IMR-90 (cell line): ENCODE data around the gene ABCC3. TPM values are rescaled to one million over a fixed set of nuclear protein-coding genes. Genes with fewer than 3 reads are reported as not detected.

Source experiments
- ATAC-seq: fragments of 200-7000 bp; cut with Tn5 transposase; 2 replicates; pipeline ENCODE4 v1.9.1; 2020; ENCODE audit warnings: low read depth, mild to moderate bottlenecking, moderate library complexity
- BruUV-seq: library from RNA; stranded (reverse); fragments of 400-500 nt; replicated peaks from 2 replicates; lab custom pipeline; 2021; lab: Mats Ljungman, UMichigan
- CTCF ChIA-PET: fragments of 300-600 bp; formaldehyde crosslinking; extraction: SDS; loops from one replicate; lab custom pipeline; 2021; ENCODE audit warnings: antibody characterized with exemption; lab: Yijun Ruan, JAX
- POLR2A ChIA-PET: fragments of 300-600 bp; sonication (Branson Sonifier 250); formaldehyde crosslinking; loops from one replicate; lab custom pipeline; 2022; ENCODE audit warnings: antibody characterized with exemption; ENCODE audit not compliant: unreplicated experiment; lab: Charles Lee
- DNase-seq: peaks from one replicate; pipeline ENCODE4 v3.0.0; 2013
- H2AFZ ChIP-seq: replicated peaks from 2 replicates; pipeline ENCODE3; 2013; ENCODE audit warnings: low read length, mild to moderate bottlenecking; ENCODE audit not compliant: poor library complexity
- H2AK5ac ChIP-seq: 2 replicates; pipeline ENCODE4 v1.6.1; 2013; ENCODE audit warnings: low read depth, low read length, inconsistent platforms
- H2AK9ac ChIP-seq: replicated peaks from 2 replicates; pipeline ENCODE3; 2013; ENCODE audit warnings: mild to moderate bottlenecking, low read depth, low read length, moderate library complexity; ENCODE audit not compliant: poor library complexity
- H2BK120ac ChIP-seq: 2 replicates; pipeline ENCODE4 v1.6.1; 2013; ENCODE audit warnings: low read depth, low read length, inconsistent platforms
- H2BK15ac ChIP-seq: 3 replicates; pipeline ENCODE4 v1.6.1; 2013; ENCODE audit warnings: low read depth, low read length, inconsistent platforms
- H2BK20ac ChIP-seq: 2 replicates; pipeline ENCODE4 v1.6.1; 2013; ENCODE audit warnings: low read depth, mild to moderate bottlenecking, inconsistent platforms, low read length, moderate library complexity
- H2BK5ac ChIP-seq: 2 replicates; pipeline ENCODE4 v1.6.1; 2013; ENCODE audit warnings: mild to moderate bottlenecking, low read depth, low read length, inconsistent platforms; ENCODE audit not compliant: poor library complexity, severe bottlenecking
- H3K14ac ChIP-seq: replicated peaks from 2 replicates; pipeline ENCODE4 v1.6.1; 2013; ENCODE audit warnings: low read depth, low read length, inconsistent platforms
- H3K18ac ChIP-seq: 2 replicates; pipeline ENCODE4 v1.6.1; 2013; ENCODE audit warnings: low read depth, low read length, control low read depth
- H3K23ac ChIP-seq: 2 replicates; pipeline ENCODE4 v1.6.1; 2013; ENCODE audit warnings: low read depth, low read length, inconsistent platforms
- H3K27ac ChIP-seq: 2 replicates; pipeline ENCODE4 v1.5.1; 2013; ENCODE audit warnings: mild to moderate bottlenecking, control low read depth, low read length; ENCODE audit not compliant: insufficient read depth
- H3K27me3 ChIP-seq: 2 replicates; pipeline ENCODE4 v1.6.1; 2013; ENCODE audit warnings: low read length; ENCODE audit not compliant: control insufficient read depth, insufficient read depth
- H3K36me3 ChIP-seq: 2 replicates; pipeline ENCODE4 v1.6.1; 2013; ENCODE audit warnings: low read length, mixed read lengths; ENCODE audit not compliant: control insufficient read depth, insufficient read depth
- H3K4ac ChIP-seq: 2 replicates; pipeline ENCODE4 v1.6.1; 2013; ENCODE audit warnings: low read depth, low read length, inconsistent platforms
- H3K4me1 ChIP-seq: 2 replicates; pipeline ENCODE4 v1.6.1; 2013; ENCODE audit warnings: low read length, mixed read lengths; ENCODE audit not compliant: control insufficient read depth, insufficient read depth
- H3K4me2 ChIP-seq: 2 replicates; pipeline ENCODE4 v1.6.1; 2013; ENCODE audit warnings: low read depth, mild to moderate bottlenecking, control low read depth, low read length, moderate library complexity
- H3K4me3 ChIP-seq: 2 replicates; pipeline ENCODE4 v1.5.1; 2013; ENCODE audit warnings: low read depth, mild to moderate bottlenecking, control low read depth, low read length, moderate library complexity; ENCODE audit not compliant: insufficient read depth
- H3K56ac ChIP-seq: 2 replicates; pipeline ENCODE4 v1.6.1; 2013; ENCODE audit warnings: low read length, inconsistent platforms; ENCODE audit not compliant: insufficient read depth; ENCODE audit errors: extremely low read depth
- H3K79me1 ChIP-seq, 2 experiments: 2 replicates each; pipeline ENCODE4 v1.6.1; 2013; ENCODE audit warnings: low read length in 2 of 2, inconsistent platforms in 1 of 2, low read depth in 1 of 2
- H3K9ac ChIP-seq: 2 replicates; pipeline ENCODE4 v1.6.1; 2013; ENCODE audit warnings: low read depth, low read length, control low read depth
- H3K9me1 ChIP-seq: 2 replicates; pipeline ENCODE4 v1.6.1; 2013; ENCODE audit warnings: low read length, inconsistent platforms; ENCODE audit not compliant: insufficient read depth
- H3K9me3 ChIP-seq: 2 replicates; pipeline ENCODE4 v1.6.1; 2013; ENCODE audit warnings: low read length; ENCODE audit not compliant: control insufficient read depth, insufficient read depth
- H4K20me1 ChIP-seq: 2 replicates; pipeline ENCODE4 v1.6.1; 2013; ENCODE audit warnings: low read length, inconsistent platforms; ENCODE audit not compliant: insufficient read depth
- H4K5ac ChIP-seq: 2 replicates; pipeline ENCODE4 v1.6.1; 2013; ENCODE audit warnings: mild to moderate bottlenecking, low read depth, low read length, control low read depth
- H4K8ac ChIP-seq, 2 experiments: 2 replicates each; pipeline ENCODE4 v1.6.1; 2013; ENCODE audit warnings: low read depth in 2 of 2, low read length in 2 of 2, control low read depth in 1 of 2, inconsistent platforms in 1 of 2
- H4K91ac ChIP-seq: 2 replicates; pipeline ENCODE4 v1.6.1; 2013; ENCODE audit warnings: low read depth, low read length, inconsistent platforms; ENCODE audit not compliant: insufficient read depth
- BHLHE40 ChIP-seq: fragments of 150-350 bp; IDR thresholded peaks from 2 replicates; pipeline ENCODE4 v1.6.1; 2016; ENCODE audit warnings: mild to moderate bottlenecking, low read depth, low read length
- CEBPB ChIP-seq: IDR thresholded peaks from 2 replicates; pipeline ENCODE4 v1.6.1; 2012; ENCODE audit warnings: low read depth, low read length, improper control_type of control experiment
- CHD1 ChIP-seq: IDR thresholded peaks from 2 replicates; pipeline ENCODE4 v1.6.1; 2012; ENCODE audit warnings: low read depth, low read length, improper control_type of control experiment
- CTCF ChIP-seq: conservative IDR thresholded peaks from 2 replicates; pipeline ENCODE4 v1.5.1; 2012; ENCODE audit warnings: mild to moderate bottlenecking, low read depth, low read length, improper control_type of control experiment
- ELK1 ChIP-seq: fragments of 150-350 bp; IDR thresholded peaks from 2 replicates; pipeline ENCODE4 v1.6.1; 2016; ENCODE audit warnings: low read depth, mild to moderate bottlenecking, low read length, moderate library complexity, borderline replicate concordance
- FOS ChIP-seq: fragments of 150-350 bp; IDR thresholded peaks from 2 replicates; pipeline ENCODE4 v1.6.1; 2016; ENCODE audit warnings: low read depth, low read length
- MAFK ChIP-seq: IDR thresholded peaks from 2 replicates; pipeline ENCODE4 v1.6.1; 2012; ENCODE audit warnings: low read depth, low read length, improper control_type of control experiment
- MAZ ChIP-seq: IDR thresholded peaks from 2 replicates; pipeline ENCODE4 v1.6.1; 2012; ENCODE audit warnings: low read depth, mild to moderate bottlenecking, low read length, improper control_type of control experiment, moderate library complexity, borderline replicate concordance
- MXI1 ChIP-seq: IDR thresholded peaks from 2 replicates; pipeline ENCODE4 v1.6.1; 2012; ENCODE audit warnings: low read depth, mild to moderate bottlenecking, low read length, moderate library complexity, borderline replicate concordance
- NFE2L2 ChIP-seq: fragments of 150-350 bp; IDR thresholded peaks from 2 replicates; pipeline ENCODE4 v1.6.1; 2016; ENCODE audit warnings: low read depth, mild to moderate bottlenecking, low read length
- POLR2A ChIP-seq: IDR thresholded peaks from 2 replicates; pipeline ENCODE4 v1.6.1; 2012; ENCODE audit warnings: mild to moderate bottlenecking, low read depth, low read length
- RAD21 ChIP-seq: IDR thresholded peaks from 2 replicates; pipeline ENCODE4 v1.6.1; 2012; ENCODE audit warnings: low read length, improper control_type of control experiment
- RCOR1 ChIP-seq: IDR thresholded peaks from 2 replicates; pipeline ENCODE4 v1.6.1; 2012; ENCODE audit warnings: mild to moderate bottlenecking, low read length, improper control_type of control experiment; ENCODE audit not compliant: insufficient replicate concordance
- RFX5 ChIP-seq: IDR thresholded peaks from 2 replicates; pipeline ENCODE4 v1.8.0; 2012; ENCODE audit warnings: low read depth, mild to moderate bottlenecking, low read length, moderate library complexity
- SMC3 ChIP-seq: fragments of 150-350 bp; IDR thresholded peaks from 2 replicates; pipeline ENCODE4 v1.6.1; 2016; ENCODE audit warnings: low read depth, mild to moderate bottlenecking, antibody characterized with exemption, low read length, moderate library complexity
- WGBS, 2 experiments: methylation state at CpG; one replicate each; pipeline versions ENCODE4 v1.1.5 to v1.1.7; 2013; ENCODE audit warnings: missing lambda C conversion rate in 2 of 2; ENCODE audit not compliant: insufficient read length in 1 of 2; ENCODE audit errors: extremely low coverage in 2 of 2; 5-methylcytosine and 5-hydroxymethylcytosine counted together
- dilution Hi-C: fragments of 300-500 bp; cut with HindIII; formaldehyde crosslinking; loops from one replicate; pipeline ENCODE4 v1.14.3; 2018; ENCODE audit warnings: low sequenced_read_pairs; ENCODE audit not compliant: unreplicated experiment
- in situ Hi-C: fragments of 300-500 bp; cut with MboI; formaldehyde crosslinking; loops from 3 replicates; pipeline ENCODE4 v1.14.3; 2019; ENCODE audit warnings: low sequenced_read_pairs, inconsistent platforms, mixed read lengths
- intact Hi-C: fragments of 100-400 bp; cut with micrococcal nuclease; formaldehyde crosslinking; loops from 2 replicates; pipeline ENCODE4 v1.10.0; 2022
- polyA plus RNA-seq, 3 experiments: library from polyadenylated mRNA; depleted of rRNA; stranded (reverse); fragments of >200 nt; gene quantifications; 2 replicates each; pipeline ENCODE4 v1.2.3, GENCODE V29; 2012; ENCODE audit warnings: low replicate concordance in 1 of 3
- total RNA-seq: library from RNA; depleted of rRNA; stranded (reverse); fragments of >200 nt; gene quantifications from 2 replicates; pipeline ENCODE4 v1.2.3, GENCODE V29; 2012
- TF ChIP-seq, protein P1 (sequence below): fragments of 150-350 bp; IDR thresholded peaks from 2 replicates; pipeline ENCODE4 v1.6.1; 2017; ENCODE audit warnings: mild to moderate bottlenecking, antibody characterized with exemption, low read length, low read depth

The ABCC3 gene
- total and polyA plus RNA-seq, 2 of the 4 experiments (the other 2 are of a cell fraction): 3.2 to 6.6 TPM

DNA sequence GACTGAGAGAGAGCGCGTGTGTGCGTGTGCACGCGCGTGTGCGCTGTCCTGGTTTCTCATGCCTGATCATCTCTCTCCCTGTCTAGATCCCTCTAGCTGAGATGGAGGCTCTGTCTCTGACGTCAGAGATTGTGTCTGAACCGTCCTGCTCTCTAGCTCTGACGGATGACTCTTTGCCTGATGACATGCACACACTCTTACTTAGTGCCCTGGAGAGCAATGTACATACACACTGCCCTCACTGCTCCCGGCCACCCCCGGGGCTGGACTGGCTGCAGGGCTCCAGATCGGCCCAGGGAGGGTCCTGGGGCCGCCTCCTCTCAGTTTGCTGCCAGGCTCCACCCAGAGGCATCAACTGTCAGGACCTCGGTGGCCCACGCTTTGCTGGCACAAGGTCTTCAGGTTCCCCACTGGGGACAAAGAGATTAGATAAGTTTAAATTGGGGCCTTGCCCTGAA is 13.1 kb upstream of the ABCC3 start:
- H4K20me1 ChIP-seq: no peaks in the 10 kb centered on the region
- DNase-seq (peak; percentile 50), ATAC-seq (0 out of 2 replicates have a peak, but pooled peaks have one; percentile 15)
- no peak overlapping the region for H3K4me2 ChIP-seq
- H2BK15ac ChIP-seq: no peak overlapping the region
- H3K56ac ChIP-seq: no peak overlapping the region
- no peak overlapping the region for H4K5ac ChIP-seq
- H2AK9ac ChIP-seq: no peak overlapping the region
- no peak overlapping the region for H3K23ac ChIP-seq
- no peaks in the 10 kb centered on the region for H3K79me1 ChIP-seq
- no peak overlapping the region for H3K9ac ChIP-seq
- no peaks in the 10 kb centered on the region for H3K36me3 ChIP-seq
- intact Hi-C loops: no loop called here
- dilution Hi-C loops: no loop called here
- no peak overlapping the region for H2BK5ac ChIP-seq
- ChIA-PET POLR2A (no interaction called here), CTCF (no interaction called here)
- H3K27me3 ChIP-seq: no peaks in the 10 kb centered on the region; the same call in 1 of the 2 replicates
- H3K27ac ChIP-seq: no peak overlapping the region
- in situ Hi-C loops: no loop called here
- H3K18ac ChIP-seq: no peak overlapping the region
- H2AK5ac ChIP-seq: no peak overlapping the region
- peaks cover 2% of the 10 kb centered on the region for H3K4me1 ChIP-seq
- H2AFZ ChIP-seq: peak overlapping the region; percentile 48
- WGBS, 2 experiments: no CpG with 5 or more reads among the region's 16 CpGs
- no peak overlapping the region for H2BK120ac ChIP-seq
- H3K9me1 ChIP-seq: peaks cover 6% of the 10 kb centered on the region; the same call in 1 of the 2 replicates
- BruUV-seq: no TSS peak
- no peak overlapping the region for H2BK20ac ChIP-seq
- no peak overlapping the region for H4K8ac ChIP-seq
- H3K4me3 ChIP-seq: no peak overlapping the region
- H3K9me3 ChIP-seq: no peaks in the 10 kb centered on the region
- H3K4ac ChIP-seq: no peak overlapping the region
- TF ChIP-seq ELK1: no peak
- no peak for TF ChIP-seq BHLHE40
- no peak for TF ChIP-seq POLR2A
- no peak for TF ChIP-seq MAFK
- TF ChIP-seq RCOR1: no peak
- TF ChIP-seq, protein P1, sequence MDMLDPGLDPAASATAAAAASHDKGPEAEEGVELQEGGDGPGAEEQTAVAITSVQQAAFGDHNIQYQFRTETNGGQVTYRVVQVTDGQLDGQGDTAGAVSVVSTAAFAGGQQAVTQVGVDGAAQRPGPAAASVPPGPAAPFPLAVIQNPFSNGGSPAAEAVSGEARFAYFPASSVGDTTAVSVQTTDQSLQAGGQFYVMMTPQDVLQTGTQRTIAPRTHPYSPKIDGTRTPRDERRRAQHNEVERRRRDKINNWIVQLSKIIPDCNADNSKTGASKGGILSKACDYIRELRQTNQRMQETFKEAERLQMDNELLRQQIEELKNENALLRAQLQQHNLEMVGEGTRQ: no peak
- TF ChIP-seq SMC3: no peak
- TF ChIP-seq RFX5: no peak
- TF ChIP-seq MAZ: no peak
- TF ChIP-seq MXI1: no peak
- TF ChIP-seq CTCF: no peak
- TF ChIP-seq CHD1: no peak
- no peak for TF ChIP-seq FOS
- no peak for TF ChIP-seq CEBPB
- TF ChIP-seq NFE2L2: no peak
- no peak for TF ChIP-seq RAD21
- no peak overlapping the region for H4K91ac ChIP-seq
- no peak overlapping the region for H3K14ac ChIP-seq
